Measurements from ENCODE around the gene CAMTA1.

The CAMTA1 gene

DNA sequence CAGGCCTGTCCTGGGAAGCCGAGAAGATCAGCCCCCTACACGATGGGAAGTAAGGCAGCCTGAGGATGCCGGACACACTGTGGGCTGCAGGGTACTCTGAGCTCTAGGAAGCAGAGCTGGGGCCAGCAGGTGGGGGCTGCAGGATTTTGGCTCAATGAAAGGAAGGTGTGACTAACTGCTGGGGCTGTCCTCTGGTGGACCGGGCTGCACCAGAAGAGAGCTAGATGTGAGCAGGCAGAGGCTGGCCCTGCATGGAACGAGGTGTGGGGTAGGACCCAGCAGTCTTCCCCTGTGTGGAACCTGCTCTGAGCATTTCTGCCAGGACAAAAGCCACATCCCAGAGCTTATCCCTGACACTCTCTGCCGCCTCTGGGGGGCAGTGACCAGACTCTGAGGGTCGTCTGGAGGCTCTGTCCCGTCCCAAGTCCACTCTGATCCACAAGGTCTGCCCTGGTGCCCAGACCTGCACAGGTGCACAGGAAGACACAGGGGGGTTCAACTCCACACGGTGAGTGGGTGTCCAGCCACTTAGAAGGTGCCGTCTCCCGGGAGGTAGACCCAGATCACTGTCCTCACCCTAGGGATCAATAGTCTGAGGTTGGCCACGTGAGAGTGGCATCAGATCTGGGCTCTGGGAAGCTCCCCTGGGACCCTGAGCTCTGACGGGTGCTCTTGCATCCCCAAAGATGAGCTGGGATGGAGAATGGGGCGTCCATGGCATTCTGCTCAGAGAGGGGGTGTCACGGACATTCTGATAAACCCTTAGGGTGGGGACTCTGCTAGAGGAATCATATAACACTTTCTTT is 798.2 kb downstream of the CAMTA1 start:
- Histone ChIP-seq H3K4me3 (ENCODE audit: low read depth in 1 of 2, low read length in 2 of 2) (no peak overlapping the region), H3K36me3 (ENCODE audit: insufficient read depth, low read length) (no peaks in the 10 kb centered on the region), H3K27ac (ENCODE audit: low read depth, low read length) (no peak overlapping the region), H3K4me1 (ENCODE audit: insufficient read depth, low read length) (no peaks in the 10 kb centered on the region), H3K9me3 (ENCODE audit: low read length) (no peaks in the 10 kb centered on the region), H3K9ac (ENCODE audit: low read length) (no peak overlapping the region), H3K27me3 (ENCODE audit: control insufficient read depth in 1 of 2, insufficient read depth in 2 of 2, low read length in 2 of 2) (no peaks in the 10 kb centered on the region)

DNA sequence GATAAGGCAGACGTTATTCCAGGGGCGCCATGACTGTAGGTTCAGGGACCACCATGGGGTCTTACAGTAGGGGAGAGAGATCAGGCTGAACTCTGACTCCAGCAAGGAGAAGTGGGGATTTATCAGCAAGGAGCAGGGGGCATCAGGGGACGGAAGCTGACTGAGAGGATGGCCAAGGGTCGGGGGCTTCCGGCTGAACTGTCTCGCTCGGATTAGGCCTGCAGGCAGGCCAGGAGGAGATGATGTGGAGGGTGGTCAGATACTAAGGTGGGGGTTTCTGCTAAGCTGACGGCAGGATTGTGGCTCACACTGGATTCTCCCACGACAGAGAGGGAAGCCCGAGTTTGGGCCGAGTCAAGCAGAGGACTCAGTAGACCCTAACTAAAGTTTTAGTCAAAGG is 798.9 kb downstream of the CAMTA1 start:
- Histone ChIP-seq H3K36me3 (ENCODE audit: insufficient read depth, low read length) (no peaks in the 10 kb centered on the region), H3K4me3 (ENCODE audit: low read depth in 1 of 2, low read length in 2 of 2) (no peak overlapping the region), H3K27ac (ENCODE audit: low read depth, low read length) (no peak overlapping the region), H3K4me1 (ENCODE audit: insufficient read depth, low read length) (no peaks in the 10 kb centered on the region), H3K27me3 (ENCODE audit: control insufficient read depth in 1 of 2, insufficient read depth in 2 of 2, low read length in 2 of 2) (no peaks in the 10 kb centered on the region), H3K9me3 (ENCODE audit: low read length) (no peaks in the 10 kb centered on the region), H3K9ac (ENCODE audit: low read length) (no peak overlapping the region)

- no peak overlapping the region for H3K27ac ChIP-seq (ENCODE audit: low read depth, low read length)
- no peaks in the 10 kb centered on the region for H3K36me3 ChIP-seq (ENCODE audit: insufficient read depth, low read length)
- no peaks in the 10 kb centered on the region for H3K4me1 ChIP-seq (ENCODE audit: insufficient read depth, low read length)
- no peaks in the 10 kb centered on the region for H3K27me3 ChIP-seq (ENCODE audit: control insufficient read depth in 1 of 2, insufficient read depth in 2 of 2, low read length in 2 of 2)
- no peak overlapping the region for H3K4me3 ChIP-seq (ENCODE audit: low read depth in 1 of 2, low read length in 2 of 2)
- no peak overlapping the region for H3K9ac ChIP-seq (ENCODE audit: low read length)
- H3K9me3 ChIP-seq (ENCODE audit: low read length), result no peaks in the 10 kb centered on the region
Measured at GRCh38 chr1:7584643-7585042, 799.4 kb downstream of the CAMTA1 start.

DNA sequence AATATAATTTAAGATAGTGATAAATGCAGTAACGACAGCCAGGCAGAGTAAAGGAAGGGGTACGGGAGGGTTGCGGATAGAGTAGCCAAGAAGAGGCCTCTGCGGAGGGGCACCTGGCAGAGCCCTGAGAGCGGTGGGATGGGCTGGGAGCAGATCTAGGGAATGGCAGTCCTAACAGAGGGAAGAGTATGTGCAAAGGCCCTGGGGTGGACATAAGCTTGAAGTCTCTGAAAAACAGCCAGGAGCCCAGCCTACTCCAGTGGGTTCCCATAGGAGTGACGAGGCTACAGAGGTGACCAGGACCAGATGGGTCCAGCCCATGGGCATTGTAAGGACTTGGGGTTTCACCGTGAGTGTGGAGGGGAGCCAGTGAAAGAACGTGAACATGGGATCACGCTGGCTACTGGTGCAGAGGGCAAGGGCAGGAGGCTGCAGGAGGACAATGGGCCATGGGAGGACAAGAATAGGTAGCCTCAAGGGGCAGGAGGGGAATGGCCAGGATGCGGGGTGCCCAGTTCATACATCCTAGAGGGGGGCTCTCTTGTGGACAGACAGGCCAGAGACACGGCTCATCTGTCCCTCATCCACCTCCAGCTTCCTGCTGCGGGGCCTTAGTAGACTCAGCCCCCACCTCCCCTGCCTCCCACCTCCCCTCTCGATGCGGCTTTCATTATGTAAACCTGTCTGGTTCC is 800.1 kb downstream of the CAMTA1 start:
- no peak overlapping the region for H3K9ac ChIP-seq (ENCODE audit: low read length)
- no peak overlapping the region for H3K4me3 ChIP-seq (ENCODE audit: low read depth in 1 of 2, low read length in 2 of 2)
- H3K4me1 ChIP-seq (ENCODE audit: insufficient read depth, low read length), result no peaks in the 10 kb centered on the region
- no peaks in the 10 kb centered on the region for H3K27me3 ChIP-seq (ENCODE audit: control insufficient read depth in 1 of 2, insufficient read depth in 2 of 2, low read length in 2 of 2)
- no peaks in the 10 kb centered on the region for H3K36me3 ChIP-seq (ENCODE audit: insufficient read depth, low read length)
- no peak overlapping the region for H3K27ac ChIP-seq (ENCODE audit: low read depth, low read length)
- no peaks in the 10 kb centered on the region for H3K9me3 ChIP-seq (ENCODE audit: low read length)

DNA sequence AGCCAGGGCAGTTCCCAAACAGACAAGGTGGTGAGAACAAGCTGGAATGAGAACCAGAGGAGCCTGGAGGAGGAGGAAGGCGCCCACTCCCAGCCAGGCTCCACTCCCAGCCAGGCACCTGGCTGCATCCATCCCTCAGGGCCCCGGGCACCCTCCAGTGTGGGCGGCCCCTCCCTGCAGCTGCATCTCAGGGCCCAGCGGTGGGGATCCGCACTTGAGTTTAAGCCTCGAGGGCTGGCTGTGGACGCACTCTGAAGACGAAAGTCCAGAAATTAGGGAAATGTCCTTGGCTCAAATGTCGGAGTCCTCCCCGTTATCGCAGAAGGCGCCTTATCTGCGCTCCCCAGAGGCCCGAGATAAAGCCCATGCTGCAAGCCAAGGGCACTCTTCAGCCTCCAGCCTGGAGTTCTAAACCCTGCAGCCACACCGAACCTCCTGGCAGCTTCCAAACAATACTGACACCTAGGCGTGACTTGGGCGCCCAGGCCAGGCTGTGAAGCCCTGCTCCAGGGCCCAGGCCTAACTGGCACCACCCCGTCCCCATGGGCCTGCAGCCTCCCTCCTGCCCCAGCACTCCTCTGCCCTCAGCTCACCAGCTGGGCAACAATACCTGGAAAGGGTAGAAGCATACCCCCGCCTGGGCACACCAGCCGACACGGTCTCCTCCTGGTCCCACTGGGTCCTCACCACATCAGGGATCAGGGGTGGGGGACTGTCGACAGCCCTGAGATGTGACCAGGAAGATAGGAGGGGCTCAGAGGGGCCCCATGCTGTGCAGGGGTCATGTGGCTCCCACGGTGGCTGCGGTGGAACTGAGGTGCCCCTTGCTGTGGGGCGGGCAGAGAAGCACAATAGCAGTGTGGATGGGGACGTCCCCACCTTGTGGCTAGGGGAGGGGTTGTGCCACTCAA is 801.0 kb downstream of the CAMTA1 start:
- no peaks in the 10 kb centered on the region for H3K9me3 ChIP-seq (ENCODE audit: low read length)
- H3K27me3 ChIP-seq (ENCODE audit: control insufficient read depth in 1 of 2, insufficient read depth in 2 of 2, low read length in 2 of 2), result no peaks in the 10 kb centered on the region
- no peak overlapping the region for H3K9ac ChIP-seq (ENCODE audit: low read length)
- no peak overlapping the region for H3K27ac ChIP-seq (ENCODE audit: low read depth, low read length)
- H3K4me3 ChIP-seq (ENCODE audit: low read depth in 1 of 2, low read length in 2 of 2), result no peak overlapping the region
- H3K4me1 ChIP-seq (ENCODE audit: insufficient read depth, low read length), result no peaks in the 10 kb centered on the region
- no peaks in the 10 kb centered on the region for H3K36me3 ChIP-seq (ENCODE audit: insufficient read depth, low read length)

GRCh38 chr1:7587108-7587772 is 802.0 kb downstream of the CAMTA1 start:
- no peaks in the 10 kb centered on the region for H3K36me3 ChIP-seq (ENCODE audit: insufficient read depth, low read length)
- H3K4me3 ChIP-seq (ENCODE audit: low read depth in 1 of 2, low read length in 2 of 2), result no peak overlapping the region
- no peaks in the 10 kb centered on the region for H3K27me3 ChIP-seq (ENCODE audit: control insufficient read depth in 1 of 2, insufficient read depth in 2 of 2, low read length in 2 of 2)
- no peaks in the 10 kb centered on the region for H3K4me1 ChIP-seq (ENCODE audit: insufficient read depth, low read length)
- H3K27ac ChIP-seq (ENCODE audit: low read depth, low read length), result no peak overlapping the region
- no peaks in the 10 kb centered on the region for H3K9me3 ChIP-seq (ENCODE audit: low read length)
- no peak overlapping the region for H3K9ac ChIP-seq (ENCODE audit: low read length)

DNA sequence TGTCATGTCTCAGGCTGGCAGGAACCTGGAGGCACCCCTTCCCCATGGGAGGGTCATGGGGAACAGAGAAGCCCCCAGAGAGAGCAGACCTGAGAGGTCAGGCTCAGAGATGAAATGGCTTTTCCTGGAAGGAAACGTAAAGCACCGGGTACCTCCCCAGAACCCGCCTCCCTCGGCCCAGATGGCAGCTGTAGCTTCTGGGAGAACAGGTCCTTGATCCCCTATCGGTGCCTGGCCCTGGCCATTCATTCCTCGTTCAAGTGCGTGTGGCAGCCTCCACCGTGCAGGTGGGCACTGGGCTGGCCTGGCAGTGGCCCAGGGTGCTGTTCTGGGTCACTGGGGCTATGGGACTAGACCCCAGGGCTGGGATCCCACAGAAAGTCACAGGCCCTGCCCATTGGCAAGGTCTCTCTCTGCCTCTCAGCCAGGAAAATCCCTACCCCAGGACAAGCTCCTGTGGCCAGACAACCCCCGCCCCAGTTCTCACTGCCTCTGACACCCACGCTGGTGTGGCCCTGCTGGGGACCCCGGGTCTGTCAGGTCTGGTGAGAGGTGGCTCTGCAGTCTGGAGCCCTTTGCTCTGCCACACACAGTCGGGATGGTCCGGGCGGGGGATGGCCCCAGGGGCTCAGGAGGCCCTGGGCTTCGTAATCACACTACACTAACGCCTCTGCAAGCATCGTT is 802.7 kb downstream of the CAMTA1 start:
- Histone ChIP-seq H3K36me3 (ENCODE audit: insufficient read depth, low read length) (no peaks in the 10 kb centered on the region), H3K27ac (ENCODE audit: low read depth, low read length) (no peak overlapping the region)

GRCh38 chr1:7588457-7588827 is 803.2 kb downstream of the CAMTA1 start:
- Histone ChIP-seq H3K36me3 (ENCODE audit: insufficient read depth, low read length) (no peaks in the 10 kb centered on the region), H3K9me3 (ENCODE audit: low read length) (no peaks in the 10 kb centered on the region), H3K9ac (ENCODE audit: low read length) (no peak overlapping the region), H3K4me3 (ENCODE audit: low read depth in 1 of 2, low read length in 2 of 2) (no peak overlapping the region), H3K27ac (ENCODE audit: low read depth, low read length) (no peak overlapping the region), H3K4me1 (ENCODE audit: insufficient read depth, low read length) (no peaks in the 10 kb centered on the region), H3K27me3 (ENCODE audit: control insufficient read depth in 1 of 2, insufficient read depth in 2 of 2, low read length in 2 of 2) (no peaks in the 10 kb centered on the region)

More for the DNA sequence above, 802.7 kb downstream of the CAMTA1 start:
- H3K27me3 ChIP-seq (ENCODE audit: control insufficient read depth in 1 of 2, insufficient read depth in 2 of 2, low read length in 2 of 2), result no peaks in the 10 kb centered on the region
- no peak overlapping the region for H3K4me3 ChIP-seq (ENCODE audit: low read depth in 1 of 2, low read length in 2 of 2)
- no peak overlapping the region for H3K9ac ChIP-seq (ENCODE audit: low read length)
- no peaks in the 10 kb centered on the region for H3K9me3 ChIP-seq (ENCODE audit: low read length)
- no peaks in the 10 kb centered on the region for H3K4me1 ChIP-seq (ENCODE audit: insufficient read depth, low read length)

GRCh38 chr1:7589080-7589735 is 804.0 kb downstream of the CAMTA1 start:
- Histone ChIP-seq H3K27ac (ENCODE audit: low read depth, low read length) (no peak overlapping the region), H3K4me1 (ENCODE audit: insufficient read depth, low read length) (no peaks in the 10 kb centered on the region), H3K9ac (ENCODE audit: low read length) (no peak overlapping the region), H3K9me3 (ENCODE audit: low read length) (no peaks in the 10 kb centered on the region), H3K36me3 (ENCODE audit: insufficient read depth, low read length) (no peaks in the 10 kb centered on the region), H3K4me3 (ENCODE audit: low read depth in 1 of 2, low read length in 2 of 2) (no peak overlapping the region), H3K27me3 (ENCODE audit: control insufficient read depth in 1 of 2, insufficient read depth in 2 of 2, low read length in 2 of 2) (no peaks in the 10 kb centered on the region)

GRCh38 chr1:7589774-7590425 is 804.6 kb downstream of the CAMTA1 start:
- H3K36me3 ChIP-seq (ENCODE audit: insufficient read depth, low read length), result no peaks in the 10 kb centered on the region
- no peaks in the 10 kb centered on the region for H3K27me3 ChIP-seq (ENCODE audit: control insufficient read depth in 1 of 2, insufficient read depth in 2 of 2, low read length in 2 of 2)
- no peaks in the 10 kb centered on the region for H3K9me3 ChIP-seq (ENCODE audit: low read length)
- no peaks in the 10 kb centered on the region for H3K4me1 ChIP-seq (ENCODE audit: insufficient read depth, low read length)
- no peak overlapping the region for H3K9ac ChIP-seq (ENCODE audit: low read length)
- H3K27ac ChIP-seq (ENCODE audit: low read depth, low read length), result no peak overlapping the region
- no peak overlapping the region for H3K4me3 ChIP-seq (ENCODE audit: low read depth in 1 of 2, low read length in 2 of 2)

All from muscle layer of colon (tissue), 2 donors.